ENCODE measurements around the gene ZFP91. TPM values are rescaled to one million over a fixed set of nuclear protein-coding genes. Genes with fewer than 3 reads are reported as not detected.
A peak's percentile ranks its signal among the peaks of the same experiment; 100 is the strongest.
"Not testable (repeated sequence)": the region's sequence is repeated elsewhere in the genome, so short reads cannot be mapped to it uniquely, and the experiment has no call there.

ZFP91 gene, protein sequence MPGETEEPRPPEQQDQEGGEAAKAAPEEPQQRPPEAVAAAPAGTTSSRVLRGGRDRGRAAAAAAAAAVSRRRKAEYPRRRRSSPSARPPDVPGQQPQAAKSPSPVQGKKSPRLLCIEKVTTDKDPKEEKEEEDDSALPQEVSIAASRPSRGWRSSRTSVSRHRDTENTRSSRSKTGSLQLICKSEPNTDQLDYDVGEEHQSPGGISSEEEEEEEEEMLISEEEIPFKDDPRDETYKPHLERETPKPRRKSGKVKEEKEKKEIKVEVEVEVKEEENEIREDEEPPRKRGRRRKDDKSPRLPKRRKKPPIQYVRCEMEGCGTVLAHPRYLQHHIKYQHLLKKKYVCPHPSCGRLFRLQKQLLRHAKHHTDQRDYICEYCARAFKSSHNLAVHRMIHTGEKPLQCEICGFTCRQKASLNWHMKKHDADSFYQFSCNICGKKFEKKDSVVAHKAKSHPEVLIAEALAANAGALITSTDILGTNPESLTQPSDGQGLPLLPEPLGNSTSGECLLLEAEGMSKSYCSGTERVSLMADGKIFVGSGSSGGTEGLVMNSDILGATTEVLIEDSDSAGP
- 54.7 and 58.4 TPM in 2 replicates for total RNA-seq (2014; rRNA removed; shearing (Covaris generic))
- polyA plus RNA-seq (2014; cell fraction: nucleus; rRNA removed): 31.6 and 32.6 TPM in 2 replicates

DNA sequence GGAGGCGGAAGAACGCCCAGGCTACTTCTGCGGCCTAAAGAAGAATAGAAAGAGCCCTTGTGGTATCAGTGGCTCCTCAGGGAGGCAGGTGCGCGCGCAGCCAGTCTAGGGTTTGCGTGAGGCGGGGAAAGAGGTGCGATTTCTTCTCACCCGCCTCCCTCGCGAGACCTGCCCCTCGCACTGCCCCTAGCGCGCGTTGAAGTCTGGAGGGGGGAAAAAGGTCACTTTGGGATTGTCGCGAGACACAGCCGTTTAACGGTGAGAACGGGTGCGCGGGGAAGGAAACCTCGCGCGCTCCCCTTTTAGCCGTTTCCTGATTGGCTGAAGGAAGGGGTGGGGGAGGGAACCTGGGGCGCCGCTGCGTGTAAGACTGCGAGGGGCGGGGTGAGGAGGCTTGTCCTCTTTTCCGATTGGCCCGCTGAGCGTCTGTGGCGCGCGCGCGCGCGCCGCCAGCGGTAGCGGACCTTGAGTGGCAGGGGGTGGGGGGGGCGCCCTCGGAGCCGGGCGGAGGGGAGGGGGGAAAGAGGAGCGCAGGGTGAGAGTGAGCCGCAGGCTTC, at the start of gene ZFP91:
TSS of gene ZFP91 (plus strand) at position 429 of the 557 bp plus-strand sequence. CDS start 219 bp downstream, outside the sequence.
- DNase-seq (ENCODE audit: extremely low read depth, low read depth): peak; percentile 94

DNA sequence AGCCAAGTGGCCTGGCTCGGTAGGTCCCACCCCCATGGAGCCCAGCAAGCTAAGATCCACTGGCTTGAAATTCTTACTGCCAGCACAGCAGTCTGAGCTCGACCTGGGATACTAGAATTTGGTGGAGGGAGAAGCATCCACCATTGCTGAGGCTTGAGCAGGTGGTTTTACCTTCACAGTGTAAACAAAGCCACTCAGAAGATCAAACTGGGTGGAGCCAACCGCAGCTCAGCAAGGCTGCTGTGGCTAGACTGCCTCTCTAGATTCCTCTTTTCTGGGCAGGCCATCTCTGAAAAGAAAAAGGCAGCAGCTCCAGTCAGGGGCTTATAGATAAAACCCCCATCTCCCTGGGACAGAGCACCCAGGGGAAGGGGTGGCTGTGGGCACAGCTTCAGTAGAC, 48.6 kb upstream of the ZFP91 start:
- no peak for DNase-seq (ENCODE audit: extremely low read depth, low read depth)

DNA sequence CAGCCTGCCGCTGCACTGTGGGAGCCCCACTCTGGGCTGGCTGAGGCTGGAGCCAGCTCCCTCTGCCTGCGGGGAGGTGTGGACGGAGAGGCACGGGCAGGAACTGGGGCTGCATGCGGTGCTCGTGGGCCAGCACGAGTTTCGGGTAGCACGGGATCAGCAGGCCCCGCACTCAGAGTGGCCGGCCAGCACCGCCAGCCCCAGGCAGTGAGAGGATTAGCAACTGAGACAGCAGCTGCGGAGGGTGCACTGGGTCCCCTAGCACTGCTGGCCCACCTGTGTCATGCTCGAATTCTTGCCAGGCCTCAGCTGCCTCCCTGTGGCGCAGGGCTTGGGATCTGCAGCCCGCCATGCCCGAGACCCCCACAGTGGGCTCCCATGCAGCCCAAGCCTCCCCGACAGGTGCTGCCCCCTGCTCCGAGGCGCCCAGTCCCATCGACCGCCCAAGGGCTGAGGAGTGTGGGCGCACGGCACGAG, 47.0 kb upstream of the ZFP91 start:
- no peak for DNase-seq (ENCODE audit: extremely low read depth, low read depth)

DNA sequence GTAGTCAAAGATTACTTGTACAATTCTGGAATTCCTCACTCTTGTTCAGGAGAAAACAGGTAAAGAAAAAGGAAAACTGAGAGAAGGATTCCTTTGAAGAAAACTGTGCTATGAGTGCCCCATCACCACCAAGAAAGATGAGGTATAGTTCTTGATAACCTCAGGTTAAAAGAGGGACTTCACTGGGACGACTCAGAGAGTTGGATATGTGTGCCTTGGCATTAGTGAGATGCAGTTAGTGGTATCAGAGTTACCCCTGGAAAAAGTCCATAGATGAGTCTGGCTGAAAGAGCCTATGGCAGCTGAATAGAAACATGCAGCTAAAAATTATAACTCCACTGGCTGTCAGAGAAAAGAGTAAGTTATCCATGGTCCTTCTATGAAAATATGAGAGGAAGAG, 32.0 kb upstream of the ZFP91 start:
- DNase-seq (ENCODE audit: extremely low read depth, low read depth): no peak

DNA sequence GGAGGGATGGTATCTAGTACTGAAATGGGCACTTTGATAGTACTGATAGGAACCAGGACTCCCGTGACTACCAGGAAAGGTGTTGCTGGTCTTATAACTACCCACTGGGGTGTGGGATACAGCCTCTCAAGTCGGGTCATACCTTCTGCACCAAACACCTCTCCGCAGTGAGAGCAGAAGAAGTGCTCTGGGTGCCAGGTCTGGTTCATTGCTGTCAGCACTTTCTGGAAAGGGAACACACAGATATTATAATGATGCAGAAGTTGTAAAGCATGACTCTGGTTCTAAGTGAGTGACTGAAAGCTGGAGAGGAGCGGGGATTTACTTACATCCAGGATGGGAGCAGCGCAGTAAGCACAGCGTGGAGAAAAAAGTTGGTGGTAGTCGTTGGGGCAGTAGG, 29.2 kb upstream of the ZFP91 start:
- DNase-seq (ENCODE audit: extremely low read depth, low read depth): no peak

DNA sequence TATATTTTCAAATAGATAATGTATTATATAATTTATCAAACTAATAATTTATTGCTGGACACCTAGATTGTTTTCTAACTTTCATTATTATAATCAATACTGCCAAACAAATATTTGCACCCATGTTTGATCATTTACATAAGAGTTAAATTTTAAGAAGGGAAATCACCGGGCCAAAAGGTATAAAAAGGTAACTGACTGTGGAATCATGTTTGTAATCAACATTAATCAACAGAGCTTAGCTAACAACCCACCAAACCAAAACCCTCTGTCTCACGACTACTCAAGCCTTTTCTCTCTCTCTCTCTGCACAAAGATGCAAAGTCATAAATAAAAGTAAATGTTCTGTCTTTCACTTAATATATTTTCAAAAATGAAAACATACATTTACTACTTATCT, 18.0 kb upstream of the ZFP91 start:
- DNase-seq (ENCODE audit: extremely low read depth, low read depth): no peak

DNA sequence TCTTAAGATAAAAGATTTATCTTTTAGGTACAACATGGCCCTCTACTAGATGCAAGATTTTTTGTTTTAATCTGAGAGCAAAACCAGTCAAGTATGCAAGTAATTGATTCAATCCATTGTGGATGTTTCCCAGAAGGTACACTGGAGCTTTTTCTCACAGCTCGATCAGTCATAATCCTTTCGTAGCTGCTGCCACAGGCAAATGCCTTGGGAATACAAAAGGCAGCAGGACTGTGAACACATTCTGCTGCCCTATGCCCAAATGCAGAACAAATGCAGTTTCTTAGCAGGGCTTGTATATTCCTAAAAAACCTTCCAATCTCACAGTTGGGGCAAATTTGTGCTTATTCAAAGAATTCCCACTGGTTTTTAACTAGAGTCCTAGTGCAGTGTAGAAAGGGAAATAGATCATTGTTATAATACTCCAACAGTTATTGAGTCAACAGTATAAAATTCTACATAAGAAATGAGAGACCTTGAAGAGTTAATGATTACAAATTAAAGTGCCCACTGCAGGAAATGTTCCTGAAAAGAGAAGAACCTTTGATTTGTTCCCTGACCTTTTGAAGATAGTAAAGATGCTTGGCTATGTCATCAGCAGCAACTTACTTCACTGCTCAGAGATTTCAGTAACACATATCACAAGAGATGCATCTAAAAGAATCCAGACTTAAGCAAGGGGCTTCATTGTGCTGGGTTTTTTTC, 17.3 kb upstream of the ZFP91 start:
- no peak for DNase-seq (ENCODE audit: extremely low read depth, low read depth)

DNA sequence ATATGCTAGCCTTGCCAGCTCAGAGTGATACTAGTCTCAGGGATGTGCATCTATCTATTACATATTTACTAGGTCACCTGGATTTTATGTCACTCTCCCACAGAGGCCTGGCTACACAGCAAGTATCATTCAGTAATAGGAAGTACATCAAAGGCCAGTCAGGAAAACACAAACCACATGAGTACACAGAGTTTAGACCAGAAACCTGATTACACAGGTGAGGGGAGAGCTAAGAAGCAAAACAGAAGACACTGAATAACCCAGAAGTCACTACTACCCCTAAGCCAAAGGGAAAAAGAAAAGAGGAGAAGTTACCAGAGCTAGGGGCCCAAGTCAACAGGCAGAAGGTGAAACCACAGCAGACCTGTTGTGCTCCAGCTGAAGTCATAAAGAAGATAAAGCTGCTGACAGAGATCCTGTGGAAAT, 16.5 kb upstream of the ZFP91 start:
- DNase-seq (ENCODE audit: extremely low read depth, low read depth): no peak

DNA sequence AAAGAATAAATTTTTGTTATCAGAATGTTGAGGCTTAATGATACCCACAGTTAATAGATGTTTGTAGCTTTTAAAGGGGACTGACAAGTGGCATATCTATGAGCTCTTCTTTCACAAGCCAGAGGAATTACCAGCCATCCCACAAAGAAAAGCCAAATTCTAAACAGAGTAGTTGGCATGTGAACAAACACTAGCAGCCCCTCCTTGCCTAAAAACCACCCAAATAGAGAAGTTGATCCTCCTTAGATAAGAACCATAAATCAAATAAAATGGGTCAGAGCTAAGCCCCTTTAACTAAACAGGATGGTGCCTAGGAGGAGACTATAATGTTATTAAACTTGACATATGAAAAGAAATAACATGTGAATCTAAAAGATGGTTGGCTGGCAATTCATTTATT, 14.6 kb upstream of the ZFP91 start:
- no peak for DNase-seq (ENCODE audit: extremely low read depth, low read depth)

DNA sequence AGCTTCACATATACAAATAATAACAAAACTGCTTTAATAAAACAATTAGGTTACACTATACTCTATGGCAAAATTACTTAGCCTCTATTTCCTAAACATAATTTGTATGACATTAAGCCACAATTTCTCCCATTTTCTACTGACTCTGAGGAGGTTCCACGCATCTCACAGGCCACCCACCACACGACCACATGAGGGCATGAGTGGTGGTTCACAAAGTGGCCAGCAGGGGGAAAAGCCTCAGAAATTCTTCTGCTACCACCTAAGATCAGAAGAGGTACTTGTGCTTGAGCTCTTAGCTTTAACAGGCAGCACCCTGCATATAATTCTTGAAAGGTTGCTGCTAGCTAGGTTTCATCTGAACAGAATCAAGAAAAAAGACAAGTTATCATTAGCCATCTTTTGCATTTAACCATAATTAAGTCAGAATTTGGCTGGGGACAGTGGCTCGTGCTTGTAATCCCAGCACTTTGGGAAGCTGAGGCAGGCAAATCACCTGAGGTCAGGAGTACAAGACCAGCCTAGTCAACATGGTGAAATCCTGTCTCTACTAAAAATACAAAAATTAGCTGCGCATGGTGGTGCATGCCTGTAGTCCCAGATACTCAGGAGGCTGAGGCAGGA, 10.9 kb upstream of the ZFP91 start:
- DNase-seq (ENCODE audit: extremely low read depth, low read depth): peak; percentile 44

DNA sequence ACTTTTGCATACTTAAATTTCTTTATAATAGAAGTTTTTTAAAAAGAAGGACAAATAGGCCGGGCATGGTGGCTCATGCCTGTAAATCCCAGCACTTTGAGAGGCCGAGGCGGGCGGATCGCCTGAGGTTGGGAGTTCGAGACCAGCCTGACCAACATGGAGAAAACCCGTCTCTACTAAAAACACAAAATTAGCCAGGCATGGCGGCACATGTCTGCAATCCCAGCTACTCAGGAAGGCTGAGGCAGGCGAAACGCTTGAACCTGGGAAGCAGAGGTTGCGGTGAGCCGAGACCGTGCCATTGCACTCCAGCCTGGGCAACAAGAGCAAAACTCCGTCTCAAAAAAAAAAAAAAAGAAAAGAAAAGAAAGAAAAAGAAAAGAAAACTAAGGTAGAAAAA, 6.0 kb upstream of the ZFP91 start:
- DNase-seq (ENCODE audit: extremely low read depth, low read depth): not testable (repeated sequence)

DNA sequence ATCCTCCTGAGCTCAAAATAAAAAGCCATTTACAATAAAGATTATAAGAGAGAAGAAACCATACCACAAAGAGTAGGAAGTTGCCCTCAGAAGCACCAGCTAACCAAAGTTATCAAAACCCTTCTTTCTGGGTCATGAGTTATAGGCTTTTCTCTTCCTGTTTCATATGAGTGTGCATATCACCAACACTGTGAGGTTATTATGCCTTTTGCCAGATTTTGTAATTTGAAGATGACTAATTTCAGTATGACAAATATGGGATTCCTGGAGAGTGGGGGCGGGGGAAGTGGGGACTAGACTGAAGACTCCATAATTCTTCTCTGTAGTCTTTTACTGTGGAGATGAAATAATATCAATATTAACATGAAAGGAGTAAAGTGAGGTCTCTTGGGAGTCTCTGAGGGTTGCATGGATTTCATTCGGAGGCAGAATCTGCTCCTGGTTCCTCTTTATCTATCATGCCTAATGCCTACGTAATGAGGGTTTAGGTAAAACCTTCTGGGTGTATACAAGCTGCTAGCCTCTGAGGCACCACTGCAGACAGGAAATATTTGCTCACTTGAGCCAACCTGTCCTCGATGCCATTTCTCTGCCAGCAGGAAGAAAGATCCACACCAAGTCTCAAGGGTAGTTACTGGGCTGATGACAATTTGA, 5.3 kb upstream of the ZFP91 start:
- peak; percentile 3 for DNase-seq (ENCODE audit: extremely low read depth, low read depth)

DNA sequence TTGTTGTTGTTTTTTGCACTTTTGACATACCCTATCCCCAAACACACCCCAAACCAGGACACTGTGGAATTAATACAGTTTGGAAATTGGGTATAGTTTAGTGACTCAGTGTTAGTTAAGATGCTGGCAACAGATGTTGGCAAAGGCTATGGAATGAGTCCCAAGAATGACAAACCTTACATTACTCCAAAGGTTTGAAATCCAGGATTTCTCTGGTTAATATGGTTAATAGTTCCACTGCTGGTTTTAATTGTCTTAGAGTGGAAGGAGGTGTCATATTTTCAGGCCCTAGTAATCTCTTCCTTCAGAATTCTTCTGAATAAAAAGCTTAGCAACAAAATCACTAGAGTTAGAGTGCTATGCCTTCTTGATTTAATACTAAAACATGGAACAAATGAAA, 4.0 kb upstream of the ZFP91 start:
- no peak for DNase-seq (ENCODE audit: extremely low read depth, low read depth)

DNA sequence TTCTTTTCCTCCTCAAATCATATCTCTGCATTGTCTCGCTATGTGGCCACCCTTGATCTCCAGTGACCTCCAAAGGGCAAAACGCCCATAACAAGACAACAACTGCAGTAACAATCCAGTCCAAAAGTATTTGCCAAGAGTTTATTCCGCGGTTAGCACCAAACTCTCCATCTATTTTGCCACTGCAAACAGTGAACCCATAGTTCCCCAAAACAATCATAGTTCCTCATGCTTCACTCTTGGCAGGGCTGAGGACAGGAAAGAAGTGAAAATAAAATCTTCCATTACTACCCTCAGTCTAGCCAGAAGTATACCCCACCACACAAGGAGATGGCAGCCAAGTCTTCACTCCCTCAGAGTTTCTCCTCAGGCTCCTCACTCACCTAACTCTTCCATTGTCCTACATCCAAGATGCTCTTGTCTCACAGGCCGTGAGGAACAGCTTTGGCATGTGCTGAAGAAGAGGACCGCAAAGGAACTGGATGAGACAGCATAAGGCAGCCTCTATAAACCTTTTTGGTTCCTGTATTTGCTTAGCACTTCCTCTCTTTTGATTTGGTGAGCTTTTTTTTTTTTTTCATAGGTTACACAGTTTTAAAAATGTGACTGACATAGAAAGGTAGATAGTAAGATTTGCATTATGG, 3.4 kb upstream of the ZFP91 start, which contains the start of gene LPXN:
TSS of gene LPXN (minus strand) at position 480 of the 644 bp plus-strand sequence. CDS start at position 396, 84 bp downstream.
- no peak for DNase-seq (ENCODE audit: extremely low read depth, low read depth)

DNA sequence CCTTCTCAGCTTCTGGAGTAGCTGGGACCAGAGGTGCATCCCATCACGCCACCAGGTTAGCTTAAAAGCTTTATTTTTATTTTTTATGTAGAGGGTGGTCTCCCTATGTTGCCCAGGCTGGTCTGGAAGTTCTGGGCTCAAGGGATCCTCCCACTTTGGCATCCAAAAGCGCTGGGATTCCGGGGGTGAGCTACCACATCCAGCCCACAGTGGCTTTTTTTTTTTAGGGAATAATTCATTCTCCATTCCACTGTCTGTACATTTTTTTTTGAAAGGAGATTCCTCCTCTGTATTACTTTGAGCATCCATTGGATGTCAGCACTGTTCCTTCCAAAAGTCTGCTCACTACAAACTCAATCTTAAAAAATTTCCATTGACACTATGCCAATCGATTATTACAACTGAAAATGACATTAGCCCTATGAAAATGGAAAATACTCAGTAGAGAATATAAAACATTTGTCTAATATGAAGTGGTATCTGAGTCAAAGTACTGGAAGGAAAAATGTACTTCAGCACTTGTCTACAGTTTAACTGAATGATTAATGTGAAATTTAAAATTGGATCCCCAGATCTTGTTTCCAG, 1.9 kb upstream of the ZFP91 start:
- no peak for DNase-seq (ENCODE audit: extremely low read depth, low read depth)

DNA sequence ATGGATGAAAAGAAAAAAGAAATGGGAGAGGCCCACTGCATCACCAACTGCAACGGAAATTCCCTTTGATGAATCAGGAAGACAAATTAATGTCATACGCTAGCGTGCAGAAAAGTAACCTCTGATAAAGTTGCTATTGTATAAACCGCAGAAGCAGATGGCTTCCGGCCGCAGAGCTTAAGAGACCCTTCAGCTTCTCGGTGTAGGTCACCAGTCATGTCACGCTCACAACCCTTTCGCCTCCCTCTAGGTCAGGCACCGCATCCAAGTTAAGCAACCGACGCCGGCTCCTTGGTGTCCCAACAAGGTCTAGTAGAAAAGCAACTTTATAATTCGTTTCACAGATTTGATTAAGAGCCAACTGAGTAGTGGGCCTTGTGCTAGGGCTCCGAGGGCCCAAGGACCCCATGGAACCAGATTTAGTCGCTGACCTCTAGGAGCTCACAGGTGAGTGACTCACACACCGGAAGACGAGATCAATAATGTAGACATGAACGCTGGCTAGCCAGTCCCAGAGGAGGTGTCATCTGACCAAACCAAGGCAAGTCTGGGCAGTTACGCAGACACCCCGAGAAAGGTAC, 1.2 kb upstream of the ZFP91 start:
- peak; percentile 14 for DNase-seq (ENCODE audit: extremely low read depth, low read depth)

DNA sequence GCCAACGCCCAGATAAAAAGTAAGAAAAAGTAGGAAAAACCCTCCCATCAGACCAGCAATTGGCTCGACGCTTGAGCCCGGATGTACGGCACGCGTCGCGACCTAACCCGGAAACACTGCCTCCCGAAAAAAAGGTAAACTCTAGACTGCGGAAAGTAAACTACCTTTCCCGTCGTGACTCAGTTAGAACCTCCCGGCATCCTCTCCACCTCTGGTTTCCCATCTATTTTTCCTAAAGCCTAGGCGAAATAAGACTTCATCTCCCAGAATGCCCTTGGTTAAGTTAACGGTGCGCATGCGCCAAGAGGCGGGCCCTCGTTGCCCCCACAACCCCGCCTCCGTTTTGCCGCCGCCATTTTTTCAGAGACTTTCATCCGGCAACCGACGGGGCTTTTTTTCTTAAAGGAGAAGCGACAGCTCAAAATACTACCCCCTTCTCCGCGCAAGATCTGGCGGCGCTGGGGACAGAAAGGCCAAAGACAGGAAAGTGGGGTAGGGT, 678 bp upstream of the ZFP91 start:
- DNase-seq (ENCODE audit: extremely low read depth, low read depth): peak; percentile 94

Measured in NCI-H460 (cell line).